Stimulated activated CD8-positive, alpha-beta memory T cell treated with anti-CD3 and anti-CD28 coated beads, Interleukin-12 subunit alpha, Interleukin-12 subunit beta, amount 100 ng/mL, for 24 hours (primary cell): Measurements from ENCODE around the gene HIP1.
"Not testable (repeated sequence)": the region's sequence is repeated elsewhere in the genome, so short reads cannot be mapped to it uniquely, and the experiment has no call there.

Experiments
- DNase-seq: peaks from one replicate; pipeline ENCODE4 v3.0.0-alpha.2; 2020; ENCODE audit errors: extremely low read depth

Gene HIP1

GRCh38 chr7:75716992-75717626, 21.6 kb downstream of the HIP1 start:
- DNase-seq: no peak

DNA sequence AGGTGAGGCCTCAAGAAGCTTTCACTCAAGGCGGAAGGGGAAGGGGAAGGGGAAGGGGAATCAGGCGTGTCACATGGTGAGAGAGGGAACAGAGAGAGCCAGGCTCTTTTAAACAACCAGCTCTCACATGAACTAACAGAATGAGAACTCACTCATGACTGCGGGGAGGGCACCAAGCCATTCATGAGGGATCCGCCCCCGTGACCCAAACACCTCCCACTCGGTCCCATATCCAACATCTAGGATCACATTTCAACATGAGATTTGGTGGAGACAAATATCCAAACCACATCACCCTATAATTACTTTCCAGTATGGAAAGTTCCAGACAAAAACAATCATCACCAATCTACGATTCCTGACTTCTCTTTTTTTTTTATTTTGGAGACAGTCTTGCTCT, 22.9 kb downstream of the HIP1 start:
- no peak for DNase-seq

GRCh38 chr7:75712517-75713361, 26.0 kb downstream of the HIP1 start:
- no peak for DNase-seq

- DNase-seq: no peak
Measured at GRCh38 chr7:75711656-75712514, 26.9 kb downstream of the HIP1 start.

DNA sequence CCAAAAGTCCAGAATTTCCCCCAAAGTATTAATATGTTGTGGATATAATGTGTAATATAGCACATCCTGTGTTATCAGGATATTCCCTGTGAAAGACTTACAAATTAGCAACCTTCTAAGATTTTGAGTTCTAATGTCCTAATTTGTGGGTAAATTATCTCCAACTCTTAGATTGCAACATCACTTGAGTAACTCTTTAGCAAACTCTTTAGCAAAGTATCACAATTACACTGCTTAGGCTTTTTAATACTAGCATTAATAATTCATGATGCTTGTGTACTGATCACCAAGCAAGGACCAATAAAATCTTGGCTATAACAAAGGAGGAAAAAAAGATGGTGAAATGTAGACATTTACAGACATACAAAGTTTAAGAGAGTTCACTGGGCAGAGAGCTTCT, 27.7 kb downstream of the HIP1 start:
- no peak for DNase-seq

GRCh38 chr7:75704928-75705327, 33.8 kb downstream of the HIP1 start:
- no peak for DNase-seq

DNA sequence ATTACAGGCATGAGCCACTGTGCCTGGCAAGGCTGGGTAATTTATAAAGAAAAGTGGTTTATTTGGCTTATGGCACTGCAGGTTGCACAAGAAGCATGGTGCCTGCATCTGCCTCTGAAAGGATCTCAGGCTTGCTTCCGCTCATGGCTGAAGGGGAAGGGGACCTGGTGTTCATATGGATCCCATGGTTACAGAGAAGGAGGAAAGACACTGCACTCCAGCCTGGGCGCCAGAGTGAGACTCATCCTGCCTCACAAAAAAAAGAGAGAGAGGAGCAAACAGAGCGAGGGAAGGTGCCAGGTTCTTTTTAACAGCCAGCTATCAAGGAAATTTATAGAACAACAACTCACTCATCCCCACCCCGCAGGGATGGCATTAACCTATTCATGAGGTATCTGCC, 36.2 kb downstream of the HIP1 start:
- no peak for DNase-seq

- no peak for DNase-seq
Measured at GRCh38 chr7:75699993-75700392, 38.7 kb downstream of the HIP1 start.

GRCh38 chr7:75698358-75698757, 40.4 kb downstream of the HIP1 start:
- no peak for DNase-seq

- no peak for DNase-seq
Measured at GRCh38 chr7:75696263-75697037, 42.3 kb downstream of the HIP1 start.

DNA sequence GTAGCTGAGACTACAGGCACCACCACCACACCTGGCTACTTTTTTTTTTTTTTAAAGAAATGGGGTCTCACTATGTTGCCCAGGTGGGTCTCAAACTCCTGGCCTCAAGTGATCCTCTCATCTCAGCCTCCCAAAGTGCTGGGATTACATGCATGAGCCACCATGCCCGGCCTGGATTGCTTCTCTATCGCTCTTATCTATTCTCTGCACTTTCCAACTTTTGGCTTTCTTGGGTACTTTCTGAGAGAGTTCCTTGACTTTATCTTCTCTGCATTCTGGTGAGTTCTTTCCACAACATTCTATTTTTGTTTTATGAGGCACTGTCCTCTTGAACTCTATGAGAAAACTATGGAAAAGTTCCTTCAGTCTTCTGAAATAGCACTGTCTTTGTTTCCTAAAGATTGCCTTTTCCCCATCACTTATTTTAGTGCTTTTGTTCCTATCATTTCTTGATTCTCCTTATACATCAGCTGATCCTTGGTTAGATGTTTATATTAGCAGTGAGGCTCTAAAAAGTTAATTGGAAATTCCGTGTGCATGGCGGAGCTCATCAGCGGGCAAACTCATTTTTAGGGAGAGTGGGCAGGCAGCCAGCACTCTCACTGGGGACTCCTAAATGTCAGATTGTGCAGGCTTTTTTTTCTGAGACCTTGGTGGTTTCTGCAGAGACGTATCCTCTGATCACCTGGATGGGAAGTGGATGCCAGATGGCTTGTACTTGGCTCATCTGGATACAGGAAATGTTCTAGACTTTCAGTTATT, 43.9 kb downstream of the HIP1 start:
- no peak for DNase-seq

DNA sequence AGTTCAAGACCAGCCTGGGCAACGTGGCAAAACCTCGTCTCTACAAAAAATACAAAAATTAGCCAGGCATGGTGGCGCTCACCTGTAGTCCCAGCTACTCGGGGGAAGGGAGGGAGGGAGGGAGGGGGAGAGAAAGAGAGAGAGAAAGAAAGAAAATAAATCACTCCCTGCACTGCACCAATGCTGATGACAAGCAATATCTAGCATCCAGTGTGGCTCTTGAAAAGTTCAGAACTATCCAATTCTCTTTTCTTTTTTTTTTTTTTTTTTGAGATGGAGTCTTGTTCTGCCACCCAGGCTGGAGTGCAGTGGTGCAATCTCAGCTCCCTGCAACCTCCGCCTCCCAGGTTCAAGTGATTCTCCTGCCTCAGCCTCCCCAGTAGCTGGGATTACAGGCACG, 45.1 kb downstream of the HIP1 start:
- DNase-seq: not testable (repeated sequence)

- DNase-seq: no peak
Measured at GRCh38 chr7:75691793-75692543, 46.8 kb downstream of the HIP1 start.

DNA sequence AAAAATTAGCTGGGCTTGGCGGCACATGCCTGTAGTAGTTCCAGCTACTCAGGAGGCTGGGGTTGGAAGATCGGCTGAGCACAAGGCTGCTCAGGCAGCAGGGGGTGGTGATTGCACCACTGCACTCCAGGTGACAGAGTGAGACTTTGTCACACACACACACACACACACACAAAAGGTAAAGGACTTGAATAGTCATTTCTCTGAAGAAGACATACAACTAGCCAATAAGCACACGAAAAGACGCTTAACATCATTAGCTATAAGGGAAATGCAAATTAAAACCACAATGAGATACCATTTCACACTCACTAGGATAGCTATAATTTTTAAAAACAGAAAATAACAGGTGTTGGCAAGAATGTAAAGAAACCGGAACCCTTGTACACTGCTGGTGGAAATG, 48.6 kb downstream of the HIP1 start:
- DNase-seq: no peak

- no peak for DNase-seq
Measured at GRCh38 chr7:75689246-75690099, 49.3 kb downstream of the HIP1 start.

DNA sequence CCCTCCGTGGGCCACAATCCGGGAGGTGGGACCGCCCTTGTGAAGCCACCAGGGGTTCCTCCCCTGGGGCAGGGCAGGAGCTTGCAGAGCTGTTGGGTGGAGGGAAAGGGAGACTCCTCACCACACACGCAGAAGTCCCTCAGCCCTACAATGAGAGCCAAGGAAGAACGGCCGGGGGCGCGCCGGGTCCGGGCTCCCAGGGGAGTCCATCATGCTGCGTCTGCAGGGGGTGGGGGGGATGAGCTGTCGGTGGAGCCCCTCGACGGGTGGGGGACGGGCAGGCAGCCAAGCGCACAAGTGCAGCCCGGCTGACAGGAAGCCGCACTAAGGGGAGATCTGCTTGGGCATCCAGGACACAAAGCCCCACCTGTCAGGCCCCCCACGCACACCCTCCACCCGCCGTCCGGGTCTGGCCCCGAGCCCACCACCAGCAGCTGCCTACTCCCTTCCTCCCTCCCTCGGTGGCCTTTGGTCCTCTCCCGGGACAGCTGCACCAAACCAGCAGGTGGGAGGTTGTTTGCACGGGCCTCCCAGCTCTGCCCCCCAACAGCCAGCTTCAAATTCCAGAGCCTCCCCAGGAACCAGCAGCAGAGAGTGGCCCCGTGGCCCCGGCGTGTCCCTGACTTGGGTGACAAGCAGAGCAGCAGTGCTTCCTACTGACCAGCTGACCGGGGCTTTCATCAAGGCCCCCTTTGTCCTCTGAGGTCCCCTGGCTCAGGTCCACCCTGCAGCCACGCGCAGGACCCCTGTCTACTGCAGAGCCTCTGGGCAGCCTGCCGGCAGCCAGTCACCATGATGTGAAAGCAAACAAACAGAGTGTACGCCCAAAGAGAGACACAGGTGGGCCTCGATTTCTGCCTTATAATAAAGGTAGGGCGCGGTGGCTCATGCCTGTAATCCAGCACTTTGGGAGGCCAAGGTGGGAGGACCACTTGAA, 50.3 kb downstream of the HIP1 start:
- no peak for DNase-seq

- no peak for DNase-seq
Measured at GRCh38 chr7:75687246-75688088, 51.3 kb downstream of the HIP1 start.
